IMR-90 (cell line): ENCODE measurements around the gene VPS50. TPM values are rescaled to one million over a fixed set of nuclear protein-coding genes. Genes with fewer than 3 reads are reported as not detected.

Source experiments
- ATAC-seq: fragments of 200-7000 bp; cut with Tn5 transposase; 2 replicates; pipeline ENCODE4 v1.9.1; 2020; ENCODE audit warnings: low read depth, mild to moderate bottlenecking, moderate library complexity
- BruUV-seq: library from RNA; stranded (reverse); fragments of 400-500 nt; replicated peaks from 2 replicates; lab custom pipeline; 2021; lab: Mats Ljungman, UMichigan
- CTCF ChIA-PET: fragments of 300-600 bp; formaldehyde crosslinking; extraction: SDS; loops from one replicate; lab custom pipeline; 2021; ENCODE audit warnings: antibody characterized with exemption; lab: Yijun Ruan, JAX
- POLR2A ChIA-PET: fragments of 300-600 bp; sonication (Branson Sonifier 250); formaldehyde crosslinking; loops from one replicate; lab custom pipeline; 2022; ENCODE audit warnings: antibody characterized with exemption; ENCODE audit not compliant: unreplicated experiment; lab: Charles Lee
- DNase-seq: peaks from one replicate; pipeline ENCODE4 v3.0.0; 2013
- H2AFZ ChIP-seq: replicated peaks from 2 replicates; pipeline ENCODE3; 2013; ENCODE audit warnings: low read length, mild to moderate bottlenecking; ENCODE audit not compliant: poor library complexity
- H2AK5ac ChIP-seq: 2 replicates; pipeline ENCODE4 v1.6.1; 2013; ENCODE audit warnings: low read depth, low read length, inconsistent platforms
- H2AK9ac ChIP-seq: replicated peaks from 2 replicates; pipeline ENCODE3; 2013; ENCODE audit warnings: mild to moderate bottlenecking, low read depth, low read length, moderate library complexity; ENCODE audit not compliant: poor library complexity
- H2BK120ac ChIP-seq: 2 replicates; pipeline ENCODE4 v1.6.1; 2013; ENCODE audit warnings: low read depth, low read length, inconsistent platforms
- H2BK15ac ChIP-seq: 3 replicates; pipeline ENCODE4 v1.6.1; 2013; ENCODE audit warnings: low read depth, low read length, inconsistent platforms
- H2BK20ac ChIP-seq: 2 replicates; pipeline ENCODE4 v1.6.1; 2013; ENCODE audit warnings: low read depth, mild to moderate bottlenecking, inconsistent platforms, low read length, moderate library complexity
- H2BK5ac ChIP-seq: 2 replicates; pipeline ENCODE4 v1.6.1; 2013; ENCODE audit warnings: mild to moderate bottlenecking, low read depth, low read length, inconsistent platforms; ENCODE audit not compliant: poor library complexity, severe bottlenecking
- H3K14ac ChIP-seq: replicated peaks from 2 replicates; pipeline ENCODE4 v1.6.1; 2013; ENCODE audit warnings: low read depth, low read length, inconsistent platforms
- H3K18ac ChIP-seq: 2 replicates; pipeline ENCODE4 v1.6.1; 2013; ENCODE audit warnings: low read depth, low read length, control low read depth
- H3K23ac ChIP-seq: 2 replicates; pipeline ENCODE4 v1.6.1; 2013; ENCODE audit warnings: low read depth, low read length, inconsistent platforms
- H3K27ac ChIP-seq: 2 replicates; pipeline ENCODE4 v1.5.1; 2013; ENCODE audit warnings: mild to moderate bottlenecking, control low read depth, low read length; ENCODE audit not compliant: insufficient read depth
- H3K27me3 ChIP-seq: 2 replicates; pipeline ENCODE4 v1.6.1; 2013; ENCODE audit warnings: low read length; ENCODE audit not compliant: control insufficient read depth, insufficient read depth
- H3K36me3 ChIP-seq: 2 replicates; pipeline ENCODE4 v1.6.1; 2013; ENCODE audit warnings: low read length, mixed read lengths; ENCODE audit not compliant: control insufficient read depth, insufficient read depth
- H3K4ac ChIP-seq: 2 replicates; pipeline ENCODE4 v1.6.1; 2013; ENCODE audit warnings: low read depth, low read length, inconsistent platforms
- H3K4me1 ChIP-seq: 2 replicates; pipeline ENCODE4 v1.6.1; 2013; ENCODE audit warnings: low read length, mixed read lengths; ENCODE audit not compliant: control insufficient read depth, insufficient read depth
- H3K4me2 ChIP-seq: 2 replicates; pipeline ENCODE4 v1.6.1; 2013; ENCODE audit warnings: low read depth, mild to moderate bottlenecking, control low read depth, low read length, moderate library complexity
- H3K4me3 ChIP-seq: 2 replicates; pipeline ENCODE4 v1.5.1; 2013; ENCODE audit warnings: low read depth, mild to moderate bottlenecking, control low read depth, low read length, moderate library complexity; ENCODE audit not compliant: insufficient read depth
- H3K56ac ChIP-seq: 2 replicates; pipeline ENCODE4 v1.6.1; 2013; ENCODE audit warnings: low read length, inconsistent platforms; ENCODE audit not compliant: insufficient read depth; ENCODE audit errors: extremely low read depth
- H3K79me1 ChIP-seq, 2 experiments: 2 replicates each; pipeline ENCODE4 v1.6.1; 2013; ENCODE audit warnings: low read length in 2 of 2, inconsistent platforms in 1 of 2, low read depth in 1 of 2
- H3K9ac ChIP-seq: 2 replicates; pipeline ENCODE4 v1.6.1; 2013; ENCODE audit warnings: low read depth, low read length, control low read depth
- H3K9me1 ChIP-seq: 2 replicates; pipeline ENCODE4 v1.6.1; 2013; ENCODE audit warnings: low read length, inconsistent platforms; ENCODE audit not compliant: insufficient read depth
- H3K9me3 ChIP-seq: 2 replicates; pipeline ENCODE4 v1.6.1; 2013; ENCODE audit warnings: low read length; ENCODE audit not compliant: control insufficient read depth, insufficient read depth
- H4K20me1 ChIP-seq: 2 replicates; pipeline ENCODE4 v1.6.1; 2013; ENCODE audit warnings: low read length, inconsistent platforms; ENCODE audit not compliant: insufficient read depth
- H4K5ac ChIP-seq: 2 replicates; pipeline ENCODE4 v1.6.1; 2013; ENCODE audit warnings: mild to moderate bottlenecking, low read depth, low read length, control low read depth
- H4K8ac ChIP-seq, 2 experiments: 2 replicates each; pipeline ENCODE4 v1.6.1; 2013; ENCODE audit warnings: low read depth in 2 of 2, low read length in 2 of 2, control low read depth in 1 of 2, inconsistent platforms in 1 of 2
- H4K91ac ChIP-seq: 2 replicates; pipeline ENCODE4 v1.6.1; 2013; ENCODE audit warnings: low read depth, low read length, inconsistent platforms; ENCODE audit not compliant: insufficient read depth
- CHD1 ChIP-seq: IDR thresholded peaks from 2 replicates; pipeline ENCODE4 v1.6.1; 2012; ENCODE audit warnings: low read depth, low read length, improper control_type of control experiment
- MAFK ChIP-seq: IDR thresholded peaks from 2 replicates; pipeline ENCODE4 v1.6.1; 2012; ENCODE audit warnings: low read depth, low read length, improper control_type of control experiment
- MAZ ChIP-seq: IDR thresholded peaks from 2 replicates; pipeline ENCODE4 v1.6.1; 2012; ENCODE audit warnings: low read depth, mild to moderate bottlenecking, low read length, improper control_type of control experiment, moderate library complexity, borderline replicate concordance
- RCOR1 ChIP-seq: IDR thresholded peaks from 2 replicates; pipeline ENCODE4 v1.6.1; 2012; ENCODE audit warnings: mild to moderate bottlenecking, low read length, improper control_type of control experiment; ENCODE audit not compliant: insufficient replicate concordance
- WGBS, 2 experiments: methylation state at CpG; one replicate each; pipeline versions ENCODE4 v1.1.5 to v1.1.7; 2013; ENCODE audit warnings: missing lambda C conversion rate in 2 of 2; ENCODE audit not compliant: insufficient read length in 1 of 2; ENCODE audit errors: extremely low coverage in 2 of 2; 5-methylcytosine and 5-hydroxymethylcytosine counted together
- dilution Hi-C: fragments of 300-500 bp; cut with HindIII; formaldehyde crosslinking; loops from one replicate; pipeline ENCODE4 v1.14.3; 2018; ENCODE audit warnings: low sequenced_read_pairs; ENCODE audit not compliant: unreplicated experiment
- in situ Hi-C: fragments of 300-500 bp; cut with MboI; formaldehyde crosslinking; loops from 3 replicates; pipeline ENCODE4 v1.14.3; 2019; ENCODE audit warnings: low sequenced_read_pairs, inconsistent platforms, mixed read lengths
- intact Hi-C: fragments of 100-400 bp; cut with micrococcal nuclease; formaldehyde crosslinking; loops from 2 replicates; pipeline ENCODE4 v1.10.0; 2022
- polyA plus RNA-seq, 3 experiments: library from polyadenylated mRNA; depleted of rRNA; stranded (reverse); fragments of >200 nt; gene quantifications; 2 replicates each; pipeline ENCODE4 v1.2.3, GENCODE V29; 2012; ENCODE audit warnings: low replicate concordance in 1 of 3
- total RNA-seq: library from RNA; depleted of rRNA; stranded (reverse); fragments of >200 nt; gene quantifications from 2 replicates; pipeline ENCODE4 v1.2.3, GENCODE V29; 2012; rRNA removed
- TF ChIP-seq, protein P1 (sequence below): conservative IDR thresholded peaks from 2 replicates; pipeline ENCODE4 v1.5.1; 2012; ENCODE audit warnings: mild to moderate bottlenecking, low read depth, low read length, improper control_type of control experiment

VPS50 gene
- total and polyA plus RNA-seq, 2 of the 4 experiments (the other 2 are of a cell fraction), result 7.1 to 22.0 TPM

DNA sequence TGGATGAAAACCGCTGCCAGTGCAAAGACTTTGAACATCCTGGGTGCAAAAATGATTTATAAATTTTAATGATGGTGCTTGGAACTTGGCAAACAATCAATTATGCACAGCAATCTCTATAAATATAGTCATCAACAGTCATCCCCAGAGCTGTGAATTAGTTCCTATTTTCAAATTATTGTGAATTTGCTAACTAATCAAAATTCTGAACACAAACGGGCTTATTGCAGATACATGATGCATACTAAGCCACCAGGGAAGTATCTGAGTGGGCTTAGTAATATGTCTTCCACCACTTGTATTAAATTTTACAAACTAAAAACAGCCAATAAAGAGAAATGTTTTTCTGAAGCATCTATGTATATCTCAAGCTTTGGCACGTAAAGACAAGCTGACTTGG, 177.2 kb downstream of the VPS50 start:
- Histone ChIP-seq H3K4ac (no peak overlapping the region), H3K4me1 (no peaks in the 10 kb centered on the region), H3K9ac (no peak overlapping the region), H3K18ac (no peak overlapping the region), H4K5ac (no peak overlapping the region), H2AK9ac (no peak overlapping the region), H2BK20ac (no peak overlapping the region), H3K56ac (no peak overlapping the region), H4K91ac (no peak overlapping the region), H3K4me3 (no peak overlapping the region), H3K14ac (no peak overlapping the region), H3K23ac (no peak overlapping the region), H2BK5ac (no peak overlapping the region), H3K27me3 (no peaks in the 10 kb centered on the region), H2BK120ac (no peak overlapping the region), H3K36me3 (no peaks in the 10 kb centered on the region), H2AK5ac (no peak overlapping the region), H4K8ac (no peak overlapping the region), H3K79me1 (no peaks in the 10 kb centered on the region), H4K20me1 (no peaks in the 10 kb centered on the region), H3K27ac (no peak overlapping the region), H2AFZ (no peak overlapping the region), H3K9me3 (no peaks in the 10 kb centered on the region), H3K4me2 (no peak overlapping the region), H3K9me1 (no peaks in the 10 kb centered on the region), H2BK15ac (no peak overlapping the region)
- dilution Hi-C loops, result no loop called here
- BruUV-seq, result no TSS peak
- TF ChIP-seq CHD1 (no peak), MAFK (peak; percentile 46; the same call in 1 of the 2 replicates), MAZ (no peak), RCOR1 (no peak)
- TF ChIP-seq, protein P1, sequence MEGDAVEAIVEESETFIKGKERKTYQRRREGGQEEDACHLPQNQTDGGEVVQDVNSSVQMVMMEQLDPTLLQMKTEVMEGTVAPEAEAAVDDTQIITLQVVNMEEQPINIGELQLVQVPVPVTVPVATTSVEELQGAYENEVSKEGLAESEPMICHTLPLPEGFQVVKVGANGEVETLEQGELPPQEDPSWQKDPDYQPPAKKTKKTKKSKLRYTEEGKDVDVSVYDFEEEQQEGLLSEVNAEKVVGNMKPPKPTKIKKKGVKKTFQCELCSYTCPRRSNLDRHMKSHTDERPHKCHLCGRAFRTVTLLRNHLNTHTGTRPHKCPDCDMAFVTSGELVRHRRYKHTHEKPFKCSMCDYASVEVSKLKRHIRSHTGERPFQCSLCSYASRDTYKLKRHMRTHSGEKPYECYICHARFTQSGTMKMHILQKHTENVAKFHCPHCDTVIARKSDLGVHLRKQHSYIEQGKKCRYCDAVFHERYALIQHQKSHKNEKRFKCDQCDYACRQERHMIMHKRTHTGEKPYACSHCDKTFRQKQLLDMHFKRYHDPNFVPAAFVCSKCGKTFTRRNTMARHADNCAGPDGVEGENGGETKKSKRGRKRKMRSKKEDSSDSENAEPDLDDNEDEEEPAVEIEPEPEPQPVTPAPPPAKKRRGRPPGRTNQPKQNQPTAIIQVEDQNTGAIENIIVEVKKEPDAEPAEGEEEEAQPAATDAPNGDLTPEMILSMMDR, result no peak
- no peak for DNase-seq
- intact Hi-C loops, result no loop called here
- in situ Hi-C loops, result no loop called here
- POLR2A ChIA-PET, result no interaction called here
- ATAC-seq, result no peak
- CTCF ChIA-PET, result no interaction called here
- 50% methylated on average over 1 of the region's 3 CpGs; no CpG with 5 or more reads in 1 of the 2 experiments for WGBS, 2 experiments

Other genes starting within 250 kb of the VPS50 start
- 9.5 and 15.6 TPM in 2 replicates for gene SAMD9, start 114.4 kb upstream of the VPS50 start, total RNA-seq
- 1.6 and 1.9 TPM in 2 replicates for gene SAMD9, start 114.4 kb upstream of the VPS50 start, polyA plus RNA-seq (2012; rRNA removed)
- 4.1 and 6.4 TPM in 2 replicates for gene SAMD9L, start 84.0 kb upstream of the VPS50 start, total RNA-seq
- gene SAMD9L, start 84.0 kb upstream of the VPS50 start, polyA plus RNA-seq (2012; rRNA removed), result 1.2 and 1.9 TPM in 2 replicates
- under 0.01 and 0.28 TPM in 2 replicates for gene HEPACAM2, start 5.9 kb upstream of the VPS50 start, total RNA-seq
- gene HEPACAM2, start 5.9 kb upstream of the VPS50 start, polyA plus RNA-seq (2012; rRNA removed), result 0.05 TPM in 1 of 2 replicates, not detected in the other